Left lung (tissue), 10 donors: ENCODE measurements around the gene HDDC3. TPM values are rescaled to one million over a fixed set of nuclear protein-coding genes. Genes with fewer than 3 reads are reported as not detected.

Source experiments
- ATAC-seq: fragments of 200-7000 bp; cut with Tn5 transposase; one replicate; pipeline ENCODE4 v1.9.1; 2020; ENCODE audit warnings: moderate library complexity
- DNase-seq, 4 donors: peaks; one replicate each; pipeline ENCODE4 v3.0.0-alpha.2; 2013 to 2020
- H3K27ac ChIP-seq, 2 donors: fragments of 200-600 bp; sonication (generic) in 1 of 2; one replicate each; pipeline versions ENCODE4 v1.5.0 to v1.8.0; 2020 to 2021
- H3K27me3 ChIP-seq, 2 donors: fragments of 200-600 bp; sonication (generic) in 1 of 2; one replicate each; pipeline versions ENCODE4 v1.5.0 to v1.8.0; 2020 to 2021
- H3K36me3 ChIP-seq, 2 donors: fragments of 200-600 bp; sonication (generic) in 1 of 2; one replicate each; pipeline versions ENCODE4 v1.5.0 to v1.8.0; 2020 to 2021
- H3K4me1 ChIP-seq, 2 donors: fragments of 200-600 bp; one replicate each; pipeline ENCODE4 v1.8.0; 2021
- H3K4me3 ChIP-seq, 2 donors: fragments of 200-600 bp; sonication (generic) in 1 of 2; one replicate each; pipeline versions ENCODE4 v1.5.0 to v1.8.0; 2020 to 2021; ENCODE audit warnings: mild to moderate bottlenecking in 1 of 2
- H3K9me3 ChIP-seq, 2 donors: fragments of 200-600 bp; sonication (generic) in 1 of 2; one replicate each; pipeline versions ENCODE4 v1.5.0 to v1.8.0; 2020 to 2021
- CTCF ChIP-seq, 2 donors: fragments of 200-600 bp; sonication (generic) in 1 of 2; IDR thresholded peaks; one replicate each; pipeline versions ENCODE4 v1.5.0 to v1.8.0; 2021; ENCODE audit warnings: antibody characterized with exemption in 2 of 2
- intact Hi-C, 2 donors: fragments of 100-400 bp; cut with DNase I; formaldehyde crosslinking; loops; one replicate each; pipeline versions ENCODE4 v1.11.2 to v1.14.2; 2022
- polyA plus RNA-seq, 6 donors: library from polyadenylated mRNA; unstranded; fragments of 120-200 nt; gene quantifications; one replicate each; pipeline ENCODE4 v1.2.1, GENCODE V29; 2013; ENCODE audit not compliant: insufficient read length in 6 of 6
- total RNA-seq, 2 donors: library from RNA; stranded (reverse); fragmentation: NEBNext Ultra II Directional; extraction: Animal tissue kit (Norgen Biotek cat#: 25700); gene quantifications; one replicate each; pipeline ENCODE4 v1.2.1, GENCODE V29; 2021
- donor health status: DM: no; HTN: yes; CAD: no.
- donor health status: DM: no; HTN: no; CAD: no.

The HDDC3 gene
- total and polyA plus RNA-seq, 8 donors = 10.3 to 15.9 (median 13.2) TPM

GRCh38 chr15:90882781-90883525, 49.4 kb downstream of the HDDC3 start:
- H3K4me3 ChIP-seq = no peak overlapping the region

GRCh38 chr15:90881978-90882721, 50.2 kb downstream of the HDDC3 start:
- intact Hi-C loops = no loop called here
- Histone ChIP-seq H3K4me3 (no peak overlapping the region), H3K36me3 (peaks cover 0 to 66% of the 10 kb centered on the region in 2 donors), H3K27ac (peak overlapping the region in 1 of 2 donors; percentile 97), H3K27me3 (no peaks in the 10 kb centered on the region), H3K4me1 (peaks cover 24 to 43% of the 10 kb centered on the region in 2 donors), H3K9me3 (no peaks in the 10 kb centered on the region)
- no peak for ATAC-seq
- TF ChIP-seq CTCF (IDR thresholded peaks at IDR 0.05) = no peak
- peak in 1 of 4 donors; percentile 83 for DNase-seq

More at GRCh38 chr15:90882781-90883525, 49.4 kb downstream of the HDDC3 start:
- DNase-seq (peak in 1 of 4 donors; percentile 69), ATAC-seq (no peak)
- Histone ChIP-seq H3K27me3 (no peaks in the 10 kb centered on the region), H3K9me3 (no peaks in the 10 kb centered on the region), H3K27ac (peak overlapping the region; percentile 97 to 98), H3K4me1 (peaks cover 24 to 43% of the 10 kb centered on the region in 2 donors), H3K36me3 (peaks cover 0 to 66% of the 10 kb centered on the region in 2 donors)
- no peak for TF ChIP-seq CTCF (IDR thresholded peaks at IDR 0.05)
- intact Hi-C loops = no loop called here

GRCh38 chr15:90881181-90881977, 51.0 kb downstream of the HDDC3 start:
- intact Hi-C loops = no loop called here
- Histone ChIP-seq H3K4me3 (no peak overlapping the region), H3K4me1 (peaks cover 20 to 37% of the 10 kb centered on the region in 2 donors), H3K36me3 (peaks cover 0 to 66% of the 10 kb centered on the region in 2 donors), H3K27ac (peak overlapping the region in 1 of 2 donors; percentile 97), H3K9me3 (no peaks in the 10 kb centered on the region), H3K27me3 (no peaks in the 10 kb centered on the region)
- no peak for ATAC-seq
- peak in 1 of 4 donors; percentile 76 for DNase-seq
- TF ChIP-seq CTCF (IDR thresholded peaks at IDR 0.05) = no peak

- H3K4me3 ChIP-seq = no peak overlapping the region
- ATAC-seq = no peak
- no peak overlapping the region for H3K27ac ChIP-seq
- TF ChIP-seq CTCF (IDR thresholded peaks at IDR 0.05) = no peak
- H3K9me3 ChIP-seq = no peaks in the 10 kb centered on the region
- no peaks in the 10 kb centered on the region for H3K27me3 ChIP-seq
- peak in 1 of 4 donors; percentile 61 for DNase-seq
- peaks cover 0 to 74% of the 10 kb centered on the region in 2 donors for H3K36me3 ChIP-seq
- H3K4me1 ChIP-seq = peaks cover 17 to 29% of the 10 kb centered on the region in 2 donors
- intact Hi-C loops = no loop called here
Measured at GRCh38 chr15:90880381-90881145, 51.8 kb downstream of the HDDC3 start.

Other genes with a start within 250 kb of the HDDC3 start
- 1 to 10 TPM; 3.7 to 4.4 TPM for gene BLM, start 215.2 kb downstream of the HDDC3 start, total RNA-seq
- 10 to 100 TPM in 3 of 6 donors, 1 to 10 TPM in 3; 7.2 to 13.1 (median 10.1) TPM for gene BLM, start 215.2 kb downstream of the HDDC3 start, polyA plus RNA-seq
- gene FURIN, start 64.0 kb downstream of the HDDC3 start, total RNA-seq = 100 to 1,000 TPM; 114 TPM
- 10 to 100 TPM; 43.6 to 77.0 (median 60.9) TPM for gene FURIN, start 64.0 kb downstream of the HDDC3 start, polyA plus RNA-seq
- 10 to 100 TPM; 37.6 to 65.2 TPM for gene FES, start 48.0 kb downstream of the HDDC3 start, total RNA-seq
- 10 to 100 TPM; 20.8 to 31.3 (median 25.3) TPM for gene FES, start 48.0 kb downstream of the HDDC3 start, polyA plus RNA-seq
- 10 to 100 TPM; 78.6 to 86.3 TPM for gene MAN2A2, start 29.2 kb downstream of the HDDC3 start, total RNA-seq
- 10 to 100 TPM; 46.1 to 66.4 (median 58.8) TPM for gene MAN2A2, start 29.2 kb downstream of the HDDC3 start, polyA plus RNA-seq
- 10 to 100 TPM; 62.3 to 74.4 TPM for gene UNC45A, start 2.7 kb upstream of the HDDC3 start, total RNA-seq
- gene UNC45A, start 2.7 kb upstream of the HDDC3 start, polyA plus RNA-seq = 10 to 100 TPM; 64.0 to 80.4 (median 70.7) TPM
- gene RCCD1, start 22.3 kb upstream of the HDDC3 start, total RNA-seq = 10 to 100 TPM in 1 of 2 donors, 1 to 10 TPM in 1; 9.8 to 12.5 TPM
- gene RCCD1, start 22.3 kb upstream of the HDDC3 start, polyA plus RNA-seq = 10 to 100 TPM; 16.1 to 21.2 (median 20.0) TPM
- 10 to 100 TPM; 10.4 to 31.2 TPM for gene PRC1, start 62.0 kb upstream of the HDDC3 start, total RNA-seq
- gene PRC1, start 62.0 kb upstream of the HDDC3 start, polyA plus RNA-seq = 100 to 1,000 TPM in 2 of 6 donors, 10 to 100 TPM in 4; 53.2 to 137 (median 77.4) TPM
- 10 to 100 TPM; 11.8 to 16.6 TPM for gene VPS33B, start 90.0 kb upstream of the HDDC3 start, total RNA-seq
- 10 to 100 TPM; 16.7 to 19.5 (median 18.7) TPM for gene VPS33B, start 90.0 kb upstream of the HDDC3 start, polyA plus RNA-seq
- under 1 TPM; 0.58 to 0.99 TPM for gene SV2B, start 167.7 kb upstream of the HDDC3 start, total RNA-seq
- 1 to 10 TPM; 1.1 to 3.2 (median 1.6) TPM for gene SV2B, start 167.7 kb upstream of the HDDC3 start, polyA plus RNA-seq